HCT116 (cell line): ENCODE results near the gene IL1R2. TPM values are rescaled to one million over a fixed set of nuclear protein-coding genes. Genes with fewer than 3 reads are reported as not detected.

Experiments
- ATAC-seq: fragments of 200-7000 bp; cut with Tn5 transposase; 2 replicates; pipeline ENCODE4 v1.9.1; 2020; ENCODE audit warnings: mild to moderate bottlenecking, moderate library complexity
- BruUV-seq: library from RNA; stranded (reverse); fragments of 400-500 nt; replicated peaks from 2 replicates; lab custom pipeline; 2021; lab: Mats Ljungman, UMichigan
- CTCF ChIA-PET: fragments of 300-600 bp; sonication (Branson Sonifier 250); formaldehyde crosslinking; loops from one replicate; lab custom pipeline; 2021; ENCODE audit warnings: antibody characterized with exemption; lab: Charles Lee
- POLR2A ChIA-PET: fragments of 300-600, 350-600 bp; sonication (Branson Sonifier 250); formaldehyde crosslinking; loops from one replicate; lab custom pipeline; 2021; ENCODE audit warnings: antibody characterized with exemption; lab: Charles Lee
- RAD21 ChIA-PET, 2 experiments: fragments of 300-600 bp; sonication (Branson Sonifier 250); formaldehyde crosslinking; loops; one replicate each; lab custom pipeline; 2023; ENCODE audit warnings: low total read pairs in 2 of 2; ENCODE audit not compliant: uncharacterized antibody in 2 of 2, unreplicated experiment in 2 of 2, low non-redundant PET in 1 of 2; lab: Charles Lee
- DNase-seq: peaks from one replicate; pipeline ENCODE4 v3.0.0-alpha.2; 2010; ENCODE audit warnings: low read depth, low spot score
- H2AFZ ChIP-seq: fragments of 200-600 bp; shearing (Covaris generic), sonication (generic); 2 replicates; pipeline ENCODE4 v1.6.1; 2017; ENCODE audit warnings: low read depth, mixed run types, mixed read lengths, antibody characterized with exemption, low read length; ENCODE audit not compliant: poor library complexity, severe bottlenecking
- H3K27ac ChIP-seq: 2 replicates; pipeline ENCODE4 v1.5.1; 2012; ENCODE audit warnings: low read depth, low read length
- H3K27me3 ChIP-seq: fragments of 200-600 bp; sonication (generic); 2 replicates; pipeline ENCODE4 v1.6.1; 2016; ENCODE audit warnings: mixed run types, low read length, mixed read lengths; ENCODE audit not compliant: insufficient read depth
- H3K36me3 ChIP-seq, 2 experiments: fragments of 200-500 bp in 1 of 2; fragments of 200-600 bp in 1 of 2; sonication (Bioruptor generic) in 1 of 2; sonication (generic) in 1 of 2; 2 replicates each; pipeline versions ENCODE4 v1.5.1 to v1.6.1; 2014 to 2016; ENCODE audit warnings: low read length in 2 of 2, inconsistent platforms in 1 of 2, mixed read lengths in 1 of 2, mixed run types in 1 of 2; ENCODE audit not compliant: insufficient read depth in 2 of 2, control insufficient read depth in 1 of 2
- H3K4me1 ChIP-seq, 2 experiments: fragments of 200-600 bp in 1 of 2; sonication (generic) in 1 of 2; 2 replicates each; pipeline versions ENCODE4 v1.5.1 to v1.6.1; 2012 to 2017; ENCODE audit warnings: low read length in 2 of 2, inconsistent platforms in 1 of 2, mild to moderate bottlenecking in 1 of 2, mixed read lengths in 1 of 2, mixed run types in 1 of 2, moderate library complexity in 1 of 2; ENCODE audit not compliant: insufficient read depth in 2 of 2, control insufficient read depth in 1 of 2
- H3K4me2 ChIP-seq: fragments of 200-600 bp; sonication (generic); 2 replicates; pipeline ENCODE4 v1.6.1; 2017; ENCODE audit warnings: mixed run types, low read length, mixed read lengths
- H3K4me3 ChIP-seq, 2 experiments: fragments of 200-600 bp in 1 of 2; sonication (generic) in 1 of 2; replicated peaks in 1 of 2; 2 replicates each; pipeline ENCODE4 v1.5.1; 2011 to 2016; ENCODE audit warnings: low read length in 2 of 2, control low read depth in 1 of 2, low read depth in 1 of 2, mild to moderate bottlenecking in 1 of 2, mixed read lengths in 1 of 2, mixed run types in 1 of 2
- H3K79me2 ChIP-seq: fragments of 200-600 bp; sonication (generic); 2 replicates; pipeline ENCODE4 v1.6.1; 2017; ENCODE audit warnings: mild to moderate bottlenecking, mixed run types, low read length, moderate library complexity, mixed read lengths; ENCODE audit not compliant: insufficient read depth
- H3K9ac ChIP-seq: fragments of 200-600 bp; sonication (generic); 2 replicates; pipeline ENCODE4 v1.6.1; 2016; ENCODE audit warnings: low read length, mixed read lengths
- H3K9me2 ChIP-seq: fragments of 200-600 bp; sonication (generic), shearing (Covaris generic); 2 replicates; pipeline ENCODE4 v1.6.1; 2017; ENCODE audit warnings: mixed run types, mild to moderate bottlenecking, moderate library complexity; ENCODE audit not compliant: insufficient read depth
- H3K9me3 ChIP-seq, 2 experiments: fragments of 200-500 bp in 1 of 2; fragments of 200-600 bp in 1 of 2; sonication (Bioruptor generic) in 1 of 2; sonication (generic) in 1 of 2; 2 replicates each; pipeline ENCODE4 v1.6.1; 2014 to 2017; ENCODE audit warnings: low read length in 2 of 2, mixed read lengths in 2 of 2, inconsistent platforms in 1 of 2, low read depth in 1 of 2, mild to moderate bottlenecking in 1 of 2, mixed run types in 1 of 2, moderate library complexity in 1 of 2; ENCODE audit not compliant: control insufficient read depth in 1 of 2, insufficient read depth in 1 of 2
- H4K20me1 ChIP-seq: fragments of 200-600 bp; sonication (generic), shearing (Covaris generic); 2 replicates; pipeline ENCODE4 v1.6.1; 2017; ENCODE audit warnings: mixed run types, mild to moderate bottlenecking, moderate library complexity; ENCODE audit not compliant: insufficient read depth
- CEBPB ChIP-seq: IDR thresholded peaks from 2 replicates; pipeline ENCODE4 v1.6.1; 2012; ENCODE audit warnings: low read depth
- EZH2phosphoT487 ChIP-seq: fragments of 200-600 bp; IDR thresholded peaks from 2 replicates; pipeline ENCODE4 v1.6.1; 2018; ENCODE audit warnings: antibody characterized with exemption, borderline replicate concordance
- FOSL1 ChIP-seq: IDR thresholded peaks from 2 replicates; pipeline ENCODE4 v1.6.1; 2012; ENCODE audit warnings: low read depth
- MAX ChIP-seq: IDR thresholded peaks from 2 replicates; pipeline ENCODE4 v1.6.1; 2012
- TCF7L2 ChIP-seq: IDR thresholded peaks from 2 replicates; pipeline ENCODE4 v1.7.0; 2011; ENCODE audit warnings: borderline replicate concordance, inconsistent platforms; ENCODE audit not compliant: insufficient read depth, insufficient read length; ENCODE audit errors: extremely low read depth
- ZBTB33 ChIP-seq: IDR thresholded peaks from 2 replicates; pipeline ENCODE4 v1.6.1; 2011; ENCODE audit warnings: mild to moderate bottlenecking, low read length, moderate library complexity; ENCODE audit not compliant: insufficient replicate concordance; ENCODE audit errors: extremely low read depth
- ZFX ChIP-seq: fragments of 450-650 bp; IDR thresholded peaks from 2 replicates; pipeline ENCODE4 v1.6.1; 2017
- intact Hi-C: fragments of 100-400 bp; cut with micrococcal nuclease; formaldehyde crosslinking; loops from 2 replicates; pipeline ENCODE4 v1.10.0; 2022
- total RNA-seq: library from RNA; stranded (reverse); gene quantifications from one replicate; pipeline ENCODE4 v1.2.1, GENCODE V29; 2021; ENCODE audit not compliant: unreplicated experiment
- TF ChIP-seq, protein P1 (sequence below): IDR thresholded peaks from 2 replicates; pipeline ENCODE4 v1.6.1; 2012

Gene IL1R2
- total RNA-seq, 1 experiment from 2014 or later: 0.52 TPM

DNA sequence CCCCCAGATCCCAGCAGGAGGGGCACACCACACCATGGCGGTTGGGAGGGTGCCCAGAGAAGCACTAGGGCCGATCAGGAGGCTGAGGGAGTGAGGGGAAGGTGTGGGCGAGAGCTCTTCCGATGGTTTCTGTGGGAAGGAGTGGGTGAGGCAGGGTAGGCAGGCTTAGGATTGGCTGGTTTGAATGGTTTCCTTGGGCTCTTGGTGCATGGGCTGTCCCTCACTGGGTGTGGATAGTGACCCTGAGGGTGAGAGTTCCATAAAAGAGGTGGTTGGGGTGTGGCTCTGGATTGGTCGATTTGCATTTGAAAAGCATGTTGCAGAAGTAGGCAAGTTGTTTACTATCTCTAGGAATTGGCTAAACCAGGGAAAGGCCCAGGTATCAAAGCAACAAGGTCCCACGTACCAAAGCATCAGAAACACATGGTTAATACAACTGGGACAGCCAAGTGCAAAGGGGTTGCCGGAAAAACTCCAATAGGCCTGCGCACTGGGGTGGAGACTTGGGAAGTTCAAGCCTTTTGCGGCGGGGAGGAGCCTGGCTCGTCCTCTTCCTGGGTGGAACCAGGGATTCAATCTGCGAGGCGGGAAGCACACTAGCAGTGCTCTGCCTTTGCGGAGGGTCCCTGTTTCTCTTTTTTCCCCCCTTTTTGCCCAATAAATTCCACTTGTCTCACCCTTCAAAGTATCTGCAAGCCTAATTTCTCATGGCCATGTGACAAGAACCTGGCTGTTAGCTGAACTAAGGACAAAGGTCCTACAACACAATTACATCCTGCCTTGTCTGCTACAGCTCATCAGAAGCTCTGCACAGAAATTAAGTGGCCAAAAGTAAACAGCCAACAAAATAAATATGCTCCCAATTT is 43.2 kb downstream of the IL1R2 start:
- no TSS peak for BruUV-seq
- POLR2A ChIA-PET: no interaction called here
- Histone ChIP-seq H3K4me3 (no peak overlapping the region), H3K27ac (no peak overlapping the region), H3K4me2 (no peak overlapping the region), H3K79me2 (no peaks in the 10 kb centered on the region), H3K27me3 (no peaks in the 10 kb centered on the region)
- RAD21 ChIA-PET: no interaction called here
- CTCF ChIA-PET: interaction anchor here (1.6 kb wide), 1 partner anchor 205 kb away, joined by 5 read pairs; no protein-coding TSS in a partner anchor
- no peak for DNase-seq
- TF ChIP-seq, protein P1, sequence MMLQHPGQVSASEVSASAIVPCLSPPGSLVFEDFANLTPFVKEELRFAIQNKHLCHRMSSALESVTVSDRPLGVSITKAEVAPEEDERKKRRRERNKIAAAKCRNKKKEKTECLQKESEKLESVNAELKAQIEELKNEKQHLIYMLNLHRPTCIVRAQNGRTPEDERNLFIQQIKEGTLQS: no peak
- no peak for TF ChIP-seq FOSL1
- TF ChIP-seq CEBPB: no peak
- no peak for TF ChIP-seq ZBTB33
- TF ChIP-seq EZH2phosphoT487: no peak
- TF ChIP-seq MAX: no peak
- TF ChIP-seq ZFX: no peak
- no peak for TF ChIP-seq TCF7L2
- TF ChIP-seq, all 23 proteins: peak for 0
- peaks cover 9 to 11% of the 10 kb centered on the region in 2 experiments; a peak in 3 of 4 replicates for H3K4me1 ChIP-seq
- no peaks in the 10 kb centered on the region for H3K9me2 ChIP-seq
- no peaks in the 10 kb centered on the region for H3K36me3 ChIP-seq
- H3K9ac ChIP-seq: no peak overlapping the region
- ATAC-seq: no peak
- no peaks in the 10 kb centered on the region for H3K9me3 ChIP-seq
- H2AFZ ChIP-seq: no peak overlapping the region
- no peaks in the 10 kb centered on the region for H4K20me1 ChIP-seq
- intact Hi-C loops: no loop called here
